ENCODE results near the gene GALNT2. TPM values are rescaled to one million over a fixed set of nuclear protein-coding genes. Genes with fewer than 3 reads are reported as not detected.
A peak's percentile ranks its signal among the peaks of the same experiment; 100 is the strongest.

Gene GALNT2
- total and polyA plus RNA-seq, 2 of the 13 experiments (the other 11 are each of a cell fraction or from before 2014, with no cell fraction given), result 39.3 to 39.6 TPM

GRCh38 chr1:230157420-230158390 is 90.7 kb downstream of the GALNT2 start (continued):
- TF ChIP-seq, protein P1, sequence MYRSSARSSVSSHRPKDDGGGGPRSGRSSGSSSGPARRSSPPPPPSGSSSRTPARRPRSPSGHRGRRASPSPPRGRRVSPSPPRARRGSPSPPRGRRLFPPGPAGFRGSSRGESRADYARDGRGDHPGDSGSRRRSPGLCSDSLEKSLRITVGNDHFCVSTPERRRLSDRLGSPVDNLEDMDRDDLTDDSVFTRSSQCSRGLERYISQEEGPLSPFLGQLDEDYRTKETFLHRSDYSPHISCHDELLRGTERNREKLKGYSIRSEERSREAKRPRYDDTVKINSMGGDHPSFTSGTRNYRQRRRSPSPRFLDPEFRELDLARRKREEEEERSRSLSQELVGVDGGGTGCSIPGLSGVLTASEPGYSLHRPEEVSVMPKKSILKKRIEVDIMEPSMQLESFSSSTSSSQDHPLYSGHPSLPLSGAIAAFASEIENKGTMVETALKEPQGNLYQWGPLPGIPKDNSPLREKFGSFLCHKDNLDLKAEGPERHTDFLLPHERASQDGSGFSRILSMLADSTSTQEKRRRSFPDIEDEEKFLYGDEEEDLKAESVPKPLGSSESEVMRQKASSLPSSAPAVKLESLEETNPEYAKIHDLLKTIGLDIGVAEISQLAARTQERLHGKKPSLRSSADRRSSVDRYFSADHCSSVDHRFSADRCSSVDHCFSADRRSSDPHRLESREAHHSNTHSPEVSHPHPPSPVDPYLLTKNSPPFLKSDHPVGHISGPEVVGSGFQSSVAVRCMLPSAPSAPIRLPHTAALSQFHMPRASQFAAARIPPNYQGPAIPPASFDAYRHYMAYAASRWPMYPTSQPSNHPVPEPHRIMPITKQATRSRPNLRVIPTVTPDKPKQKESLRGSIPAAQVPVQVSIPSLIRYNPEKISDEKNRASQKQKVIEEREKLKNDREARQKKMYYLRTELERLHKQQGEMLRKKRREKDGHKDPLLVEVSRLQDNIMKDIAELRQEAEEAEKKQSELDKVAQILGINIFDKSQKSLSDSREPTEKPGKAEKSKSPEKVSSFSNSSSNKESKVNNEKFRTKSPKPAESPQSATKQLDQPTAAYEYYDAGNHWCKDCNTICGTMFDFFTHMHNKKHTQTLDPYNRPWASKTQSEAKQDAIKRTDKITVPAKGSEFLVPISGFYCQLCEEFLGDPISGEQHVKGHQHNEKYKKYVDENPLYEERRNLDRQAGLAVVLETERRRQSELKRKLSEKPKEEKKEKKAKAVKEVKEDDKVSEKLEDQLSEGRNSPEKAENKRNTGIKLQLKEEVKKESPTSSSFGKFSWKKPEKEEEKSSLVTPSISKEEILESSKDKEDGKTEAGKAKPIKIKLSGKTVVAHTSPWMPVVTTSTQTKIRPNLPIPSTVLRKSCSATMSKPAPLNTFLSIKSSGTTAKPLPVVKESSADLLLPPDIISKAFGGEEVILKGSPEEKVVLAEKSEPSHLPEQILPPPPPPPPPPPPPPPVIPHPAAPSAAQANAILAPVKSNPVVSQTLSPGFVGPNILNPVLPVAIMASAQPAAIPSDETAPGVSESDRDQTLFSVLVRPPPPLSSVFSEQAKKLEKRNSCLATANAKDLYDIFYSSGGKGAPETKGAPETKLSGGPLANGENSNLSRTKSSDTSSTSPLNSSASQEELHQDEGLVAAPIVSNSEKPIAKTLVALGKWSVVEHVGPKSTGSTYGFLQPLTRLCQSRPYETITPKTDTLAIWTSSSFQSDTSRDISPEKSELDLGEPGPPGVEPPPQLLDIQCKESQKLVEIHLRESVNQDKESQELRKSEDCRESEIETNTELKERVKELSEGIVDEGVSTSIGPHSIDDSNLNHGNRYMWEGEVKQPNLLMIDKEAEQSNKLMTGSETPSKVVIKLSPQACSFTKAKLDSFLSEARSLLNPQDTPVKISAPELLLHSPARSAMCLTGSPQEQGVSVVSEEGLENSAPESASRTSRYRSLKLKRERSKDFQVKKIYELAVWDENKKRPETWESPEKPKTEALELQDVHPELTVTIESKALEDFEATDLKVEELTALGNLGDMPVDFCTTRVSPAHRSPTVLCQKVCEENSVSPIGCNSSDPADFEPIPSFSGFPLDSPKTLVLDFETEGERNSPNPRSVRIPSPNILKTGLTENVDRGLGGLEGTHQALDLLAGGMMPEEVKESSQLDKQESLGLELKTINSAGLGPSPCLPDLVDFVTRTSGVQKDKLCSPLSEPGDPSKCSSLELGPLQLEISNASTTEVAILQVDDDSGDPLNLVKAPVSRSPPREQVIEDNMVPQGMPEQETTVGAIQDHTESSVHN (CRISPR knock-in tag; IDR thresholded peaks at IDR 0.05), result no peak
- no peak for TF ChIP-seq PHF8 (CRISPR knock-in tag; IDR thresholded peaks at IDR 0.05)
- TF ChIP-seq, protein P2, sequence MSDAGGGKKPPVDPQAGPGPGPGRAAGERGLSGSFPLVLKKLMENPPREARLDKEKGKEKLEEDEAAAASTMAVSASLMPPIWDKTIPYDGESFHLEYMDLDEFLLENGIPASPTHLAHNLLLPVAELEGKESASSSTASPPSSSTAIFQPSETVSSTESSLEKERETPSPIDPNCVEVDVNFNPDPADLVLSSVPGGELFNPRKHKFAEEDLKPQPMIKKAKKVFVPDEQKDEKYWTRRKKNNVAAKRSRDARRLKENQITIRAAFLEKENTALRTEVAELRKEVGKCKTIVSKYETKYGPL (CRISPR knock-in tag; IDR thresholded peaks at IDR 0.05), result no peak
- no peak for TF ChIP-seq HMGXB4 (CRISPR knock-in tag; IDR thresholded peaks at IDR 0.05; ENCODE audit: borderline replicate concordance in 1 of 2, low read depth in 1 of 2)
- TF ChIP-seq, protein P3, sequence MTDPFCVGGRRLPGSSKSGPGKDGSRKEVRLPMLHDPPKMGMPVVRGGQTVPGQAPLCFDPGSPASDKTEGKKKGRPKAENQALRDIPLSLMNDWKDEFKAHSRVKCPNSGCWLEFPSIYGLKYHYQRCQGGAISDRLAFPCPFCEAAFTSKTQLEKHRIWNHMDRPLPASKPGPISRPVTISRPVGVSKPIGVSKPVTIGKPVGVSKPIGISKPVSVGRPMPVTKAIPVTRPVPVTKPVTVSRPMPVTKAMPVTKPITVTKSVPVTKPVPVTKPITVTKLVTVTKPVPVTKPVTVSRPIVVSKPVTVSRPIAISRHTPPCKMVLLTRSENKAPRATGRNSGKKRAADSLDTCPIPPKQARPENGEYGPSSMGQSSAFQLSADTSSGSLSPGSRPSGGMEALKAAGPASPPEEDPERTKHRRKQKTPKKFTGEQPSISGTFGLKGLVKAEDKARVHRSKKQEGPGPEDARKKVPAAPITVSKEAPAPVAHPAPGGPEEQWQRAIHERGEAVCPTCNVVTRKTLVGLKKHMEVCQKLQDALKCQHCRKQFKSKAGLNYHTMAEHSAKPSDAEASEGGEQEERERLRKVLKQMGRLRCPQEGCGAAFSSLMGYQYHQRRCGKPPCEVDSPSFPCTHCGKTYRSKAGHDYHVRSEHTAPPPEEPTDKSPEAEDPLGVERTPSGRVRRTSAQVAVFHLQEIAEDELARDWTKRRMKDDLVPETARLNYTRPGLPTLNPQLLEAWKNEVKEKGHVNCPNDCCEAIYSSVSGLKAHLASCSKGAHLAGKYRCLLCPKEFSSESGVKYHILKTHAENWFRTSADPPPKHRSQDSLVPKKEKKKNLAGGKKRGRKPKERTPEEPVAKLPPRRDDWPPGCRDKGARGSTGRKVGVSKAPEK (CRISPR knock-in tag; IDR thresholded peaks at IDR 0.05; ENCODE audit: borderline replicate concordance), result no peak
- TF ChIP-seq ZNF776 (CRISPR knock-in tag; IDR thresholded peaks at IDR 0.05), result no peak
- TF ChIP-seq ATF7-NPFF (CRISPR knock-in tag; IDR thresholded peaks at IDR 0.05; ENCODE audit: low read depth), result no peak
- no peak for TF ChIP-seq CHD2 (IDR thresholded peaks at IDR 0.05; ENCODE audit: low read depth, low read length)
- TF ChIP-seq ZZZ3 (CRISPR knock-in tag; IDR thresholded peaks at IDR 0.05; ENCODE audit: borderline replicate concordance), result no peak
- TF ChIP-seq KLF9 (CRISPR knock-in tag; IDR thresholded peaks at IDR 0.05; ENCODE audit: low read depth), result no peak
- no peak for TF ChIP-seq CBX1 (IDR thresholded peaks at IDR 0.05; ENCODE audit: low read depth)
- TF ChIP-seq ZIK1 (CRISPR knock-in tag; IDR thresholded peaks at IDR 0.05; ENCODE audit: borderline replicate concordance, low read depth), result no peak
- TF ChIP-seq SOX5 (CRISPR knock-in tag; IDR thresholded peaks at IDR 0.05; ENCODE audit: borderline replicate concordance), result peak; percentile 54; the same call in 1 of the 2 replicates
- 0 out of 2 replicates have a peak, but pooled peaks have one; percentile 25 for TF ChIP-seq JUND (CRISPR knock-in tag; IDR thresholded peaks at IDR 0.05)

All from HepG2 (cell line).